ENCODE data around the gene ARF6. TPM values are rescaled to one million over a fixed set of nuclear protein-coding genes. Genes with fewer than 3 reads are reported as not detected.

The ARF6 gene
- polyA plus RNA-seq, 1 donor from 2014 or later: 24.1 TPM

DNA sequence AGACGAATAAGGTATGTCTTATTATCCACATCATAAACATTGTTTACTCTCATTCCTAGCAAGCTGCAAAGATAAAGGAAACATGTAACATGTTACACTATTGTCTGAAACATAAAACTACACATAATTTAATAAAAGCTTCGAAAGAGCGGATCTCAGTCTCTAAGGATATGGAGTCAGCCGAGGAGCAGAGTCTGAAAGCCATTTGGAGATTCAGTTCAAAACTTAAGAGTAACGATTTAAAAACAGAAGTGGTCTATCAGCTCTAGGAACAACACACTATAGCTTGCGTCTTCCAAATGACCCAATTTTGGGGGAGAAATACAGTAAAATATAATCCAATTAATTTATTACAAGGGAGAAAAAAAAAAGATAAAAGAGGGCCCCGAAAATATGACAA is 41.1 kb upstream of the ARF6 start:
- H2AFZ ChIP-seq (ENCODE audit: low read depth, low read length): peak overlapping the region; percentile 99
- H3K4me2 ChIP-seq (ENCODE audit: low read length): peak overlapping the region; percentile 78
- H3K36me3 ChIP-seq (ENCODE audit: insufficient read depth, low read length): peaks cover 5% of the 10 kb centered on the region
- no peaks in the 10 kb centered on the region for H3K9me3 ChIP-seq (ENCODE audit: low read length)
- H4K20me1 ChIP-seq (ENCODE audit: insufficient read depth): no peaks in the 10 kb centered on the region
- no peaks in the 10 kb centered on the region for H3K27me3 ChIP-seq (ENCODE audit: insufficient read depth, low read depth, low read length)
- H3K79me2 ChIP-seq (replicated peaks; ENCODE audit: insufficient read depth, low read length): peaks cover 35% of the 10 kb centered on the region
- H3F3A ChIP-seq (ENCODE audit: insufficient read depth, low read length, poor library complexity, severe bottlenecking): no peaks in the 10 kb centered on the region
- H3K9ac ChIP-seq (ENCODE audit: low read length): peak overlapping the region; percentile 89
- peak overlapping the region; percentile 96 for H3K27ac ChIP-seq (ENCODE audit: low read length)
- no peaks in the 10 kb centered on the region for H3K9me2 ChIP-seq (ENCODE audit: insufficient read depth, low read length)
- TF ChIP-seq RAD21 (conservative IDR thresholded peaks at IDR 0.05) (no peak), TAF1 (IDR thresholded peaks at IDR 0.05; ENCODE audit: low read depth) (no peak), MXI1 (conservative IDR thresholded peaks at IDR 0.05; ENCODE audit: poor library complexity, severe bottlenecking) (no peak), POLR2AphosphoS5 (IDR thresholded peaks at IDR 0.05) (no peak), SMC3 (conservative IDR thresholded peaks at IDR 0.05; ENCODE audit: poor library complexity) (no peak)
- TF ChIP-seq, protein P1, sequence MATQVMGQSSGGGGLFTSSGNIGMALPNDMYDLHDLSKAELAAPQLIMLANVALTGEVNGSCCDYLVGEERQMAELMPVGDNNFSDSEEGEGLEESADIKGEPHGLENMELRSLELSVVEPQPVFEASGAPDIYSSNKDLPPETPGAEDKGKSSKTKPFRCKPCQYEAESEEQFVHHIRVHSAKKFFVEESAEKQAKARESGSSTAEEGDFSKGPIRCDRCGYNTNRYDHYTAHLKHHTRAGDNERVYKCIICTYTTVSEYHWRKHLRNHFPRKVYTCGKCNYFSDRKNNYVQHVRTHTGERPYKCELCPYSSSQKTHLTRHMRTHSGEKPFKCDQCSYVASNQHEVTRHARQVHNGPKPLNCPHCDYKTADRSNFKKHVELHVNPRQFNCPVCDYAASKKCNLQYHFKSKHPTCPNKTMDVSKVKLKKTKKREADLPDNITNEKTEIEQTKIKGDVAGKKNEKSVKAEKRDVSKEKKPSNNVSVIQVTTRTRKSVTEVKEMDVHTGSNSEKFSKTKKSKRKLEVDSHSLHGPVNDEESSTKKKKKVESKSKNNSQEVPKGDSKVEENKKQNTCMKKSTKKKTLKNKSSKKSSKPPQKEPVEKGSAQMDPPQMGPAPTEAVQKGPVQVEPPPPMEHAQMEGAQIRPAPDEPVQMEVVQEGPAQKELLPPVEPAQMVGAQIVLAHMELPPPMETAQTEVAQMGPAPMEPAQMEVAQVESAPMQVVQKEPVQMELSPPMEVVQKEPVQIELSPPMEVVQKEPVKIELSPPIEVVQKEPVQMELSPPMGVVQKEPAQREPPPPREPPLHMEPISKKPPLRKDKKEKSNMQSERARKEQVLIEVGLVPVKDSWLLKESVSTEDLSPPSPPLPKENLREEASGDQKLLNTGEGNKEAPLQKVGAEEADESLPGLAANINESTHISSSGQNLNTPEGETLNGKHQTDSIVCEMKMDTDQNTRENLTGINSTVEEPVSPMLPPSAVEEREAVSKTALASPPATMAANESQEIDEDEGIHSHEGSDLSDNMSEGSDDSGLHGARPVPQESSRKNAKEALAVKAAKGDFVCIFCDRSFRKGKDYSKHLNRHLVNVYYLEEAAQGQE (IDR thresholded peaks at IDR 0.05; ENCODE audit: borderline replicate concordance): no peak
- TF ChIP-seq, protein P2, sequence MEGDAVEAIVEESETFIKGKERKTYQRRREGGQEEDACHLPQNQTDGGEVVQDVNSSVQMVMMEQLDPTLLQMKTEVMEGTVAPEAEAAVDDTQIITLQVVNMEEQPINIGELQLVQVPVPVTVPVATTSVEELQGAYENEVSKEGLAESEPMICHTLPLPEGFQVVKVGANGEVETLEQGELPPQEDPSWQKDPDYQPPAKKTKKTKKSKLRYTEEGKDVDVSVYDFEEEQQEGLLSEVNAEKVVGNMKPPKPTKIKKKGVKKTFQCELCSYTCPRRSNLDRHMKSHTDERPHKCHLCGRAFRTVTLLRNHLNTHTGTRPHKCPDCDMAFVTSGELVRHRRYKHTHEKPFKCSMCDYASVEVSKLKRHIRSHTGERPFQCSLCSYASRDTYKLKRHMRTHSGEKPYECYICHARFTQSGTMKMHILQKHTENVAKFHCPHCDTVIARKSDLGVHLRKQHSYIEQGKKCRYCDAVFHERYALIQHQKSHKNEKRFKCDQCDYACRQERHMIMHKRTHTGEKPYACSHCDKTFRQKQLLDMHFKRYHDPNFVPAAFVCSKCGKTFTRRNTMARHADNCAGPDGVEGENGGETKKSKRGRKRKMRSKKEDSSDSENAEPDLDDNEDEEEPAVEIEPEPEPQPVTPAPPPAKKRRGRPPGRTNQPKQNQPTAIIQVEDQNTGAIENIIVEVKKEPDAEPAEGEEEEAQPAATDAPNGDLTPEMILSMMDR (IDR thresholded peaks at IDR 0.05; ENCODE audit: poor library complexity, severe bottlenecking): no peak
- H3K4me3 ChIP-seq (ENCODE audit: low read length): peak overlapping the region; percentile 82

DNA sequence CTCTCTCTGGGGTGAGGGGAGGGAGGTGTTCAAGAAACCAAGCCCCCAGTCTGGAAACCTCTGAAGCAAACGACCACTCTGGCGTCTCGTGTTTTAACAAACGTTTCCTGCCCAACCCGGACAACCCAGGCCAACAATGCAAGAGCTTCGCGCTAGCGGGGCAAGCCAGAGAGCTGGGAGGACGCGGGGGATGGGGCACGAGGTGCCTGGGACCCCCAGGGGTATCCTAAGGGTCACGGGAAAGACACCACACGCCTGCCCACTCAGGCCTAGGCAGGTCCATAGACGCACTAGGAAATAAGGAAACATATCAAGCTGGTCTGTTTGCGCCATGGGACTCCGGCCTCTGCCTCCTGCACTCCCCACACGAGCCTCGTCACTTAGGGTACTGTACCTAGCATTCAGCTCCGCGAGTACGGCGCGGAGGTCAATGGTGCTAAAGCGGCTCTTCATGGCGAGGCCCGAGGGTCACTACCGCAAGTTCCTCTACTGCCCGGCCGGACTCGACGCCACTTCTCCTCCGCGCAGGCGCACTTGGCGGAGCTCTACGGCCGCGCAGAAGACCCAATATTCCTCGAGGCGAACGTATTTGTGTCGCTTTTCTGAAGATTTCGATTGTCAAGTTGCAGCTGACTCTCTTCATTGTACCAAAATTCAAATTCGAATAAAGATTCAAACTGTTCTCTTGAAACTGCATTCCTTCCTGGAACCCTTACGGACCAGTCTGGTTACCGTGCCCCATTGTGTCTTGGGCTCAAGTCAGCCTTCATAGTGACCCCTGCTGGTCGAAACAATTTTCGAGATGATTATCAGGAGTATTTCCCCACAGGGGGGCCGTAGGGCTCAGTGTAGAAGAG is 40.4 kb upstream of the ARF6 start, which contains the start of gene NEMF:
NEMF (minus strand) TSS at position 488 of the 857 bp plus-strand sequence; CDS start at position 453, 35 bp downstream.
- H3K27ac ChIP-seq (ENCODE audit: low read length): peak within 1 kb of the TSS; percentile 96
- peaks cover 5% of the 10 kb centered on the region for H3K36me3 ChIP-seq (ENCODE audit: insufficient read depth, low read length)
- peak; percentile 44 for TF ChIP-seq RAD21 (conservative IDR thresholded peaks at IDR 0.05)
- peak; percentile 84 for TF ChIP-seq POLR2AphosphoS5 (IDR thresholded peaks at IDR 0.05)
- no peak for TF ChIP-seq EZH2 (IDR thresholded peaks at IDR 0.05; ENCODE audit: borderline replicate concordance, insufficient read depth, low read length, poor library complexity, severe bottlenecking)
- TF ChIP-seq MXI1 (conservative IDR thresholded peaks at IDR 0.05; ENCODE audit: poor library complexity, severe bottlenecking): peak; percentile 77
- TF ChIP-seq TAF1 (IDR thresholded peaks at IDR 0.05; ENCODE audit: low read depth): no peak
- TF ChIP-seq, protein P1 (IDR thresholded peaks at IDR 0.05; ENCODE audit: borderline replicate concordance): peak; percentile 91
- peak; percentile 69 for TF ChIP-seq SMC3 (conservative IDR thresholded peaks at IDR 0.05; ENCODE audit: poor library complexity)
- TF ChIP-seq EP300 (conservative IDR thresholded peaks at IDR 0.05; ENCODE audit: poor library complexity, severe bottlenecking): peak; percentile 65
- TF ChIP-seq, protein P2 (IDR thresholded peaks at IDR 0.05; ENCODE audit: poor library complexity, severe bottlenecking): peak; percentile 98
- H4K20me1 ChIP-seq (ENCODE audit: insufficient read depth): no peaks in the 10 kb centered on the region
- H3K9me3 ChIP-seq (ENCODE audit: low read length): no peaks in the 10 kb centered on the region
- H3K27me3 ChIP-seq (ENCODE audit: insufficient read depth, low read depth, low read length): no peaks in the 10 kb centered on the region
- peaks cover 35% of the 10 kb centered on the region for H3K79me2 ChIP-seq (replicated peaks; ENCODE audit: insufficient read depth, low read length)
- H3F3A ChIP-seq (ENCODE audit: insufficient read depth, low read length, poor library complexity, severe bottlenecking): no peaks in the 10 kb centered on the region
- no peaks in the 10 kb centered on the region for H3K9me2 ChIP-seq (ENCODE audit: insufficient read depth, low read length)
- H3K4me2 ChIP-seq (ENCODE audit: low read length): peak within 1 kb of the TSS; percentile 78
- peak within 1 kb of the TSS; percentile 99 for H2AFZ ChIP-seq (ENCODE audit: low read depth, low read length)
- H3K4me3 ChIP-seq (ENCODE audit: low read length): peak within 1 kb of the TSS; percentile 82
- peak within 1 kb of the TSS; percentile 89 for H3K9ac ChIP-seq (ENCODE audit: low read length)
